ENCODE data around the gene ACAP3.

DNA sequence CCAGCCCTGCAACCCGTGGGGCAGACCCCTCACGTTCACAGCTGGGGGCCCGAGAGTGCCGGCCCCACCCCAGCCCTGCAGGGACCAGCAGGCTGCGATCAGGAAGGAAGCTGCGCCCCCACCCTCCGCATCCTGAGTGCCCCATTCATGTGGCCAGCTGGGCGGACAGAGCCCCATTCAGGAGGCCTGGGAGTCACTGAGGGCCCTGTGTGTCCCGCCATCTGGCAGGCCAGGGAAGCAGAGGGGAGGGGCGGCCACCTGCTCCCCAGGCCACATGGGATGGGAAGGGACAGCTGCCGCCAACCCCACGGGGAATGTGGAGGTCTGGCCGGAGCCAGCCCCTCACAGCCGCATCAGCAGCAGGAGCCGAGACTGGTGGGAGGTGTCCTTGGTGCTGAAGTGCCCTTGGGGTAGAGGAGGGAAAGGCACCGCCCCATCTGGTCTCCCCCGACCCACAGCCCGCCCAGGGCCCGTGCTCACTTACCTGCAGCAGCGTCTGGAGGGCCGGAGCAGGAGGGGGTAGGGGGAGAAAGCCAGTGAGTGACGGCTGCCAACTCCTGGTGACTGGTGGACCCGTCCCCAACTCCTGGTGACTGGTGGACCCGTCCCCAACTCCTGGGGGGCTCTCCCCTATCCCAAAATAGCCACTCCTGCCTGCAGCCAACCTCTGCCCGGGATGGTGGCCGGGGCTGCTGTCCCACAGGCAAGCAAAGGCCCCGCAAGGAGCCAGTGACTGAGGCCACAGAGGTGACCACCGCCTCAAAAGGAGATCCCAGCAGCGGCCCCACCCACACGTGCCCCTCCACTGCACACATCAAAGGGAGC lies 8.7 kb downstream of the ACAP3 start:
- no peak for TF ChIP-seq POLR2AphosphoS5 (IDR thresholded peaks at IDR 0.05; ENCODE audit: low read depth, low read length)
- no peak for TF ChIP-seq POLR2A (IDR thresholded peaks at IDR 0.05; ENCODE audit: low read depth, low read length)
- no peak for TF ChIP-seq TAF1 (IDR thresholded peaks at IDR 0.05; ENCODE audit: low read depth, low read length)
